HepG2 (cell line): ENCODE results near the gene AIDA. TPM values are rescaled to one million over a fixed set of nuclear protein-coding genes. Genes with fewer than 3 reads are reported as not detected.

ENCODE experiments used
- HNF4A ChIP-seq: sonication (generic); formaldehyde crosslinking; IDR thresholded peaks from 2 replicates; pipeline ENCODE4 v1.4.0; 2020; ENCODE audit warnings: missing genetic modification reagents
- KAT2B ChIP-seq: fragments of 150-350 bp; IDR thresholded peaks from 2 replicates; pipeline ENCODE4 v1.6.1; 2014; ENCODE audit warnings: low read depth, low read length, borderline replicate concordance
- KDM1A ChIP-seq: IDR thresholded peaks from 2 replicates; pipeline ENCODE4 v1.6.1; 2016; ENCODE audit warnings: missing compliant biosample characterization
- MZF1 ChIP-seq: sonication (generic); formaldehyde crosslinking; IDR thresholded peaks from 2 replicates; pipeline ENCODE4 v1.8.1; 2023; ENCODE audit warnings: mild to moderate bottlenecking, missing genetic modification reagents, borderline replicate concordance
- NAIF1 ChIP-seq: sonication (generic); formaldehyde crosslinking; IDR thresholded peaks from 2 replicates; pipeline ENCODE4 v1.5.0; 2020; ENCODE audit warnings: mild to moderate bottlenecking, missing genetic modification reagents, borderline replicate concordance
- NCOA2 ChIP-seq: sonication (generic); formaldehyde crosslinking; IDR thresholded peaks from 2 replicates; pipeline ENCODE4 v1.8.0; 2022; ENCODE audit warnings: inconsistent platforms
- TCF7L2 ChIP-seq: IDR thresholded peaks from 2 replicates; pipeline ENCODE4 v1.6.1; 2011; ENCODE audit warnings: mild to moderate bottlenecking, low read depth, low read length, moderate library complexity
- ZBTB38 ChIP-seq: sonication (generic); formaldehyde crosslinking; IDR thresholded peaks from 2 replicates; pipeline ENCODE4 v1.5.1; 2020; ENCODE audit warnings: mild to moderate bottlenecking, missing genetic modification reagents
- ZC3H4 ChIP-seq: sonication (generic); formaldehyde crosslinking; IDR thresholded peaks from 2 replicates; pipeline ENCODE4 v1.4.0; 2020; ENCODE audit warnings: missing genetic modification reagents, borderline replicate concordance
- ZFAT ChIP-seq: sonication (generic); formaldehyde crosslinking; conservative IDR thresholded peaks from 2 replicates; pipeline ENCODE4 v1.8.1; 2023; ENCODE audit warnings: missing genetic modification reagents, inconsistent platforms
- ZMAT3 ChIP-seq: sonication (generic); formaldehyde crosslinking; conservative IDR thresholded peaks from 2 replicates; pipeline ENCODE4 v1.7.0; 2021; ENCODE audit warnings: missing genetic modification reagents
- ZNF549 ChIP-seq: sonication (generic); formaldehyde crosslinking; IDR thresholded peaks from 2 replicates; pipeline ENCODE4 v1.5.0; 2020; ENCODE audit warnings: missing genetic modification reagents
- ZNF556 ChIP-seq: sonication (generic); formaldehyde crosslinking; IDR thresholded peaks from 2 replicates; pipeline ENCODE4 v1.4.0; 2020; ENCODE audit warnings: mild to moderate bottlenecking, missing genetic modification reagents, borderline replicate concordance
- ZSCAN21 ChIP-seq: sonication (generic); formaldehyde crosslinking; IDR thresholded peaks from 2 replicates; pipeline ENCODE4 v1.8.0; 2022; ENCODE audit warnings: mild to moderate bottlenecking, missing genetic modification reagents, moderate library complexity, borderline replicate concordance
- polyA plus RNA-seq, 8 experiments: library from polyadenylated mRNA; depleted of rRNA in 3 of 8; stranded (reverse) in 7 of 8; unstranded in 1 of 8; fragments of >200 nt; fragmentation: Illumina TruSeq in 4 of 8; extraction: Trizol in 4 of 8; gene quantifications; 2 replicates each; pipeline versions ENCODE4 v1.2.1 to v1.2.3, GENCODE V29; 2011 to 2016; ENCODE audit warnings: low read depth in 4 of 8, missing spikeins in 1 of 8, mixed read lengths in 1 of 8; ENCODE audit not compliant: insufficient read depth in 1 of 8
- total RNA-seq, 5 experiments: library from RNA; depleted of rRNA; stranded (reverse); fragments of >200 nt; fragmentation: Illumina TruSeq; extraction: Trizol; gene quantifications; 2 replicates each; pipeline ENCODE4 v1.2.3, GENCODE V29; 2016; ENCODE audit warnings: low read depth in 1 of 5
- TF ChIP-seq, protein P1 (sequence below): sonication (generic); formaldehyde crosslinking; IDR thresholded peaks from 2 replicates; pipeline ENCODE4 v1.4.0; 2020; ENCODE audit warnings: missing genetic modification reagents, borderline replicate concordance
- TF ChIP-seq, protein P2 (sequence below): sonication (generic); formaldehyde crosslinking; IDR thresholded peaks from 2 replicates; pipeline ENCODE4 v1.8.0; 2022; ENCODE audit warnings: mild to moderate bottlenecking, missing genetic modification reagents; ENCODE audit not compliant: insufficient replicate concordance
- TF ChIP-seq, protein P3 (sequence below): sonication (generic); formaldehyde crosslinking; IDR thresholded peaks from 2 replicates; pipeline ENCODE4 v1.8.0; 2022; ENCODE audit warnings: mild to moderate bottlenecking, missing genetic modification reagents, moderate library complexity
- TF ChIP-seq, protein P4 (sequence below), 2 experiments: fragments of 450-650 bp in 1 of 2; sonication (generic) in 1 of 2; formaldehyde crosslinking; IDR thresholded peaks; 2 replicates each; pipeline versions ENCODE4 v1.5.0 to v1.8.0; 2020 to 2022; ENCODE audit warnings: mild to moderate bottlenecking in 1 of 2, missing genetic modification reagents in 1 of 2

AIDA gene
- total and polyA plus RNA-seq, 2 of the 13 experiments (the other 11 are each of a cell fraction or from before 2014, with no cell fraction given): 17.5 to 35.4 TPM

DNA sequence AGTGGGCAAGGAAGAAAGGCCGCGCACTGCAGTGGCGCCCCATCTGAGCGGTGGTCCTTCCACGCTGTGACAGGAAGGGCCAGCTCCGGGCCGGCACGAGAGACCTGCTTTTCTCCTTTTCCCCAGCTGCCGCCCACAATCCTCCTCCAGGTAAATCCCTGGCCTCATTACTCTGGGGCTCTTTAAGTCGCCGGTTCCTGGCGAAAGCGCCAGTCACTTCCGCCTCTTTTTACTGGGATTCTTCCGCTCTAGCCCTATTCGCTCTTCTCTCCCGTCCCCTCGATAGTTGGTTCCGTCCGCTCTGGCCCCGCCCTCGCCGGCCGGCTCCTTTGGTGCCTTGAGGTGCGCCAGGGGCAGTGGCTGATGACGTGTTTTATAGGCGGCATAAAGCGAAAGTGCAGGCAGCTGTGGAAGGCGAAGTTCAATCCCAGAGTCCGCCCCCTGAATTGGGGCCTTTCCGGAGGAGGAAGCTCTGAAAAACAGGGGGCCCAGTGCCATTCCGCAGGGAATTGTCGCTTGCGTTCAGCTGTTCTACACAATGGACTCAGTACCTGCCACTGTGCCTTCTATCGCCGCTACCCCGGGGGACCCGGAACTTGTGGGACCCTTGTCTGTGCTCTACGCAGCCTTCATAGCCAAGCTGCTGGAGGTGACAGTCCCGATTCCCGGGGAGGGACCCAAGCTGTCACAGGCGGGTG, 68.2 kb downstream of the AIDA start (continued):
- TF ChIP-seq, protein P1, sequence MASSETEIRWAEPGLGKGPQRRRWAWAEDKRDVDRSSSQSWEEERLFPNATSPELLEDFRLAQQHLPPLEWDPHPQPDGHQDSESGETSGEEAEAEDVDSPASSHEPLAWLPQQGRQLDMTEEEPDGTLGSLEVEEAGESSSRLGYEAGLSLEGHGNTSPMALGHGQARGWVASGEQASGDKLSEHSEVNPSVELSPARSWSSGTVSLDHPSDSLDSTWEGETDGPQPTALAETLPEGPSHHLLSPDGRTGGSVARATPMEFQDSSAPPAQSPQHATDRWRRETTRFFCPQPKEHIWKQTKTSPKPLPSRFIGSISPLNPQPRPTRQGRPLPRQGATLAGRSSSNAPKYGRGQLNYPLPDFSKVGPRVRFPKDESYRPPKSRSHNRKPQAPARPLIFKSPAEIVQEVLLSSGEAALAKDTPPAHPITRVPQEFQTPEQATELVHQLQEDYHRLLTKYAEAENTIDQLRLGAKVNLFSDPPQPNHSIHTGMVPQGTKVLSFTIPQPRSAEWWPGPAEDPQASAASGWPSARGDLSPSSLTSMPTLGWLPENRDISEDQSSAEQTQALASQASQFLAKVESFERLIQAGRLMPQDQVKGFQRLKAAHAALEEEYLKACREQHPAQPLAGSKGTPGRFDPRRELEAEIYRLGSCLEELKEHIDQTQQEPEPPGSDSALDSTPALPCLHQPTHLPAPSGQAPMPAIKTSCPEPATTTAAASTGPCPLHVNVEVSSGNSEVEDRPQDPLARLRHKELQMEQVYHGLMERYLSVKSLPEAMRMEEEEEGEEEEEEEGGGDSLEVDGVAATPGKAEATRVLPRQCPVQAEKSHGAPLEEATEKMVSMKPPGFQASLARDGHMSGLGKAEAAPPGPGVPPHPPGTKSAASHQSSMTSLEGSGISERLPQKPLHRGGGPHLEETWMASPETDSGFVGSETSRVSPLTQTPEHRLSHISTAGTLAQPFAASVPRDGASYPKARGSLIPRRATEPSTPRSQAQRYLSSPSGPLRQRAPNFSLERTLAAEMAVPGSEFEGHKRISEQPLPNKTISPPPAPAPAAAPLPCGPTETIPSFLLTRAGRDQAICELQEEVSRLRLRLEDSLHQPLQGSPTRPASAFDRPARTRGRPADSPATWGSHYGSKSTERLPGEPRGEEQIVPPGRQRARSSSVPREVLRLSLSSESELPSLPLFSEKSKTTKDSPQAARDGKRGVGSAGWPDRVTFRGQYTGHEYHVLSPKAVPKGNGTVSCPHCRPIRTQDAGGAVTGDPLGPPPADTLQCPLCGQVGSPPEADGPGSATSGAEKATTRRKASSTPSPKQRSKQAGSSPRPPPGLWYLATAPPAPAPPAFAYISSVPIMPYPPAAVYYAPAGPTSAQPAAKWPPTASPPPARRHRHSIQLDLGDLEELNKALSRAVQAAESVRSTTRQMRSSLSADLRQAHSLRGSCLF (CRISPR knock-in tag): no peak
- no peak for TF ChIP-seq NCOA2 (CRISPR knock-in tag)
- no peak for TF ChIP-seq ZNF549 (CRISPR knock-in tag)
- TF ChIP-seq HNF4A: peak; percentile 88
- TF ChIP-seq ZNF556 (CRISPR knock-in tag): peak; percentile 46; the same call in 1 of the 2 replicates
- peak; percentile 68; the same call in 1 of the 2 replicates for TF ChIP-seq ZFAT (CRISPR knock-in tag)
- no peak for TF ChIP-seq ZC3H4 (CRISPR knock-in tag)
- no peak for TF ChIP-seq KAT2B
- 0 out of 2 replicates have a peak, but pooled peaks have one; percentile 65 for TF ChIP-seq ZMAT3
- TF ChIP-seq TCF7L2: no peak
- TF ChIP-seq ZBTB38 (CRISPR knock-in tag): 0 out of 2 replicates have a peak, but pooled peaks have one; percentile 24
- TF ChIP-seq MZF1 (CRISPR knock-in tag): 0 out of 2 replicates have a peak, but pooled peaks have one; percentile 25
- TF ChIP-seq, protein P2, sequence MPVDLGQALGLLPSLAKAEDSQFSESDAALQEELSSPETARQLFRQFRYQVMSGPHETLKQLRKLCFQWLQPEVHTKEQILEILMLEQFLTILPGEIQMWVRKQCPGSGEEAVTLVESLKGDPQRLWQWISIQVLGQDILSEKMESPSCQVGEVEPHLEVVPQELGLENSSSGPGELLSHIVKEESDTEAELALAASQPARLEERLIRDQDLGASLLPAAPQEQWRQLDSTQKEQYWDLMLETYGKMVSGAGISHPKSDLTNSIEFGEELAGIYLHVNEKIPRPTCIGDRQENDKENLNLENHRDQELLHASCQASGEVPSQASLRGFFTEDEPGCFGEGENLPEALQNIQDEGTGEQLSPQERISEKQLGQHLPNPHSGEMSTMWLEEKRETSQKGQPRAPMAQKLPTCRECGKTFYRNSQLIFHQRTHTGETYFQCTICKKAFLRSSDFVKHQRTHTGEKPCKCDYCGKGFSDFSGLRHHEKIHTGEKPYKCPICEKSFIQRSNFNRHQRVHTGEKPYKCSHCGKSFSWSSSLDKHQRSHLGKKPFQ (CRISPR knock-in tag): no peak
- TF ChIP-seq, protein P3, sequence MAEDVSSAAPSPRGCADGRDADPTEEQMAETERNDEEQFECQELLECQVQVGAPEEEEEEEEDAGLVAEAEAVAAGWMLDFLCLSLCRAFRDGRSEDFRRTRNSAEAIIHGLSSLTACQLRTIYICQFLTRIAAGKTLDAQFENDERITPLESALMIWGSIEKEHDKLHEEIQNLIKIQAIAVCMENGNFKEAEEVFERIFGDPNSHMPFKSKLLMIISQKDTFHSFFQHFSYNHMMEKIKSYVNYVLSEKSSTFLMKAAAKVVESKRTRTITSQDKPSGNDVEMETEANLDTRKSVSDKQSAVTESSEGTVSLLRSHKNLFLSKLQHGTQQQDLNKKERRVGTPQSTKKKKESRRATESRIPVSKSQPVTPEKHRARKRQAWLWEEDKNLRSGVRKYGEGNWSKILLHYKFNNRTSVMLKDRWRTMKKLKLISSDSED (CRISPR knock-in tag): no peak
- TF ChIP-seq KDM1A: no peak
- TF ChIP-seq NAIF1 (CRISPR knock-in tag): no peak; the same call in 1 of the 2 replicates
- TF ChIP-seq, protein P4, sequence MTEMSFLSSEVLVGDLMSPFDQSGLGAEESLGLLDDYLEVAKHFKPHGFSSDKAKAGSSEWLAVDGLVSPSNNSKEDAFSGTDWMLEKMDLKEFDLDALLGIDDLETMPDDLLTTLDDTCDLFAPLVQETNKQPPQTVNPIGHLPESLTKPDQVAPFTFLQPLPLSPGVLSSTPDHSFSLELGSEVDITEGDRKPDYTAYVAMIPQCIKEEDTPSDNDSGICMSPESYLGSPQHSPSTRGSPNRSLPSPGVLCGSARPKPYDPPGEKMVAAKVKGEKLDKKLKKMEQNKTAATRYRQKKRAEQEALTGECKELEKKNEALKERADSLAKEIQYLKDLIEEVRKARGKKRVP (CRISPR knock-in tag; IDR thresholded peaks at IDR 0.05): 0 out of 4 replicates have a peak, but pooled peaks of 1 of the 2 experiments have one; percentile 50
- no peak for TF ChIP-seq ZSCAN21 (CRISPR knock-in tag)
